GM23338 (cell line): ENCODE data around the gene PTN. TPM values are rescaled to one million over a fixed set of nuclear protein-coding genes. Genes with fewer than 3 reads are reported as not detected.

Source experiments
- ATAC-seq: fragments of 200-7000 bp; cut with Tn5 transposase; 3 replicates; pipeline ENCODE4 v1.9.1; 2020
- DNase-seq: peaks from one replicate; pipeline ENCODE4 v3.0.0-alpha.2; 2015; ENCODE audit warnings: low spot score
- H2AFZ ChIP-seq: fragments of 200-600 bp; sonication (generic); 2 replicates; pipeline ENCODE4 v1.8.0; 2016; ENCODE audit warnings: antibody characterized with exemption, mild to moderate bottlenecking, moderate library complexity
- H3F3A ChIP-seq: fragments of 200-600 bp; sonication (generic); replicated peaks from 2 replicates; pipeline ENCODE4 v1.8.0; 2017; ENCODE audit warnings: antibody characterized with exemption, mixed run types, low read depth
- H3K27ac ChIP-seq: fragments of 200-600 bp; sonication (generic); 2 replicates; pipeline ENCODE4 v1.6.1; 2016; ENCODE audit warnings: low read depth
- H3K27me3 ChIP-seq: fragments of 200-600 bp; sonication (generic); 2 replicates; pipeline ENCODE4 v1.8.0; 2016; ENCODE audit warnings: mild to moderate bottlenecking, mixed run types, moderate library complexity; ENCODE audit not compliant: insufficient read depth
- H3K36me3 ChIP-seq: fragments of 200-600 bp; sonication (generic); 2 replicates; pipeline ENCODE4 v1.8.0; 2016; ENCODE audit warnings: mild to moderate bottlenecking; ENCODE audit not compliant: insufficient read depth
- H3K4me1 ChIP-seq: fragments of 200-600 bp; sonication (generic); 2 replicates; pipeline ENCODE4 v1.8.0; 2016; ENCODE audit warnings: mild to moderate bottlenecking, moderate library complexity; ENCODE audit not compliant: insufficient read depth
- H3K4me2 ChIP-seq: fragments of 200-600 bp; sonication (generic); 2 replicates; pipeline ENCODE4 v1.7.1; 2017; ENCODE audit warnings: mixed run types
- H3K4me3 ChIP-seq: fragments of 200-600 bp; sonication (generic); 2 replicates; pipeline ENCODE4 v1.6.1; 2016; ENCODE audit warnings: mixed run types
- H3K79me2 ChIP-seq: fragments of 200-600 bp; sonication (generic); replicated peaks from 2 replicates; pipeline ENCODE4 v1.8.0; 2017; ENCODE audit warnings: mild to moderate bottlenecking; ENCODE audit not compliant: insufficient read depth
- H3K9me2 ChIP-seq: fragments of 200-600 bp; sonication (generic); 2 replicates; pipeline ENCODE4 v1.8.0; 2017; ENCODE audit not compliant: insufficient read depth
- H4K20me1 ChIP-seq: fragments of 200-600 bp; sonication (generic); replicated peaks from 2 replicates; pipeline ENCODE4 v1.8.0; 2017; ENCODE audit warnings: mild to moderate bottlenecking; ENCODE audit not compliant: insufficient read depth
- H3K27ac Mint-ChIP-seq: 2 replicates; pipeline ENCODE4 v1.8.0; 2020; ENCODE audit warnings: inconsistent platforms, mild to moderate bottlenecking, moderate library complexity, mixed read lengths
- H3K27me3 Mint-ChIP-seq: 3 replicates; pipeline ENCODE4 v1.8.0; 2022; ENCODE audit warnings: low read depth, mild to moderate bottlenecking, moderate library complexity, mixed read lengths, inconsistent platforms; ENCODE audit not compliant: insufficient read depth, poor library complexity
- H3K36me3 Mint-ChIP-seq: 3 replicates; pipeline ENCODE4 v1.8.0; 2021; ENCODE audit warnings: low read depth, mild to moderate bottlenecking, inconsistent platforms, moderate library complexity, mixed read lengths
- H3K4me1 Mint-ChIP-seq: 3 replicates; pipeline ENCODE4 v1.8.0; 2020; ENCODE audit warnings: mild to moderate bottlenecking, inconsistent platforms, mixed read lengths
- H3K4me3 Mint-ChIP-seq: 3 replicates; pipeline ENCODE4 v1.8.0; 2021; ENCODE audit warnings: moderate library complexity, mild to moderate bottlenecking, inconsistent platforms, mixed read lengths
- H3K9me3 Mint-ChIP-seq: 3 replicates; pipeline ENCODE4 v1.8.0; 2020; ENCODE audit warnings: moderate library complexity, mild to moderate bottlenecking, inconsistent platforms, mixed read lengths
- CREB1 ChIP-seq: fragments of 250-450 bp; sonication (Bioruptor Pico); IDR thresholded peaks from 2 replicates; pipeline ENCODE4 v1.5.0; 2020; ENCODE audit warnings: low read depth, mild to moderate bottlenecking, moderate library complexity
- CTCF ChIP-seq, 2 experiments: fragments of 200-600 bp in 1 of 2; sonication (generic) in 1 of 2; conservative IDR thresholded peaks; 2 replicates each; pipeline versions ENCODE4 v1.5.1 to v1.6.1; 2016 to 2017; ENCODE audit warnings: antibody characterized with exemption in 2 of 2, low read depth in 2 of 2, mild to moderate bottlenecking in 2 of 2, moderate library complexity in 1 of 2
- ETS1 ChIP-seq: IDR thresholded peaks from 2 replicates; pipeline ENCODE4 v1.6.1; 2016; ENCODE audit warnings: antibody characterized with exemption
- EZH2 ChIP-seq: fragments of 200-600 bp; sonication (generic); IDR thresholded peaks from one replicate; pipeline ENCODE4 v1.8.0; 2017; ENCODE audit warnings: antibody characterized with exemption, mild to moderate bottlenecking, low read depth; ENCODE audit not compliant: unreplicated experiment
- EZH2phosphoT487 ChIP-seq: fragments of 200-600 bp; sonication (generic); IDR thresholded peaks from one replicate; pipeline ENCODE4 v1.8.1; 2018; ENCODE audit warnings: antibody characterized with exemption; ENCODE audit not compliant: unreplicated experiment
- JUNB ChIP-seq: IDR thresholded peaks from one replicate; pipeline ENCODE4 v1.6.1; 2016; ENCODE audit warnings: antibody characterized with exemption; ENCODE audit not compliant: unreplicated experiment
- NANOG ChIP-seq: IDR thresholded peaks from 2 replicates; pipeline ENCODE4 v1.6.1; 2016; ENCODE audit warnings: antibody characterized with exemption, borderline replicate concordance
- POLR2AphosphoS5 ChIP-seq: IDR thresholded peaks from 2 replicates; pipeline ENCODE4 v1.6.1; 2016; ENCODE audit warnings: antibody characterized with exemption, low read depth
- REST ChIP-seq: IDR thresholded peaks from one replicate; pipeline ENCODE4 v1.6.1; 2018; ENCODE audit warnings: antibody characterized with exemption; ENCODE audit not compliant: unreplicated experiment
- STAT1 ChIP-seq: IDR thresholded peaks from one replicate; pipeline ENCODE4 v1.6.1; 2016; ENCODE audit warnings: antibody characterized with exemption; ENCODE audit not compliant: unreplicated experiment
- ZNF114 ChIP-seq: fragments of 250-450 bp; sonication (Bioruptor Pico); IDR thresholded peaks from 2 replicates; pipeline ENCODE4 v1.5.0; 2020; ENCODE audit warnings: mild to moderate bottlenecking, moderate library complexity
- ZNF331 ChIP-seq: fragments of 250-450 bp; sonication (Bioruptor Pico); IDR thresholded peaks from 2 replicates; pipeline ENCODE4 v1.5.0; 2020; ENCODE audit warnings: low read depth, mild to moderate bottlenecking, moderate library complexity
- ZNF462 ChIP-seq: fragments of 250-450 bp; sonication (Bioruptor Pico); IDR thresholded peaks from 2 replicates; pipeline ENCODE4 v1.5.0; 2020; ENCODE audit warnings: mild to moderate bottlenecking, moderate library complexity
- polyA plus RNA-seq: library from polyadenylated mRNA; unstranded; fragments of >200 nt; fragmentation: Nextera tagmentation; extraction: Ambion mirVana; gene quantifications from 2 replicates; pipeline ENCODE4 v1.2.1, GENCODE V29; 2016
- total RNA-seq: library from RNA; depleted of rRNA; stranded (reverse); fragments of >200 nt; shearing (Covaris generic); gene quantifications from 2 replicates; pipeline ENCODE4 v1.2.3, GENCODE V29; 2014

PTN gene
- total and polyA plus RNA-seq, 2 experiments from 2014 or later = 20.1 to 39.4 TPM

- TF ChIP-seq CTCF (conservative IDR thresholded peaks at IDR 0.05; ENCODE audit: low read depth in 2 of 2) (no peak), STAT1 (no peak), REST (no peak), ZNF331 (CRISPR knock-in tag) (no peak), NANOG (no peak), ETS1 (no peak), EZH2 (no peak), ZNF462 (no peak), CREB1 (no peak), EZH2phosphoT487 (no peak), ZNF114 (no peak), POLR2AphosphoS5 (no peak), JUNB (no peak)
- H3K9me3 Mint-ChIP-seq = no peaks in the 10 kb centered on the region
- H3K36me3 ChIP-seq = no peaks in the 10 kb centered on the region
- no peaks in the 10 kb centered on the region for H3K36me3 Mint-ChIP-seq
- H3F3A ChIP-seq = no peaks in the 10 kb centered on the region
- 0 out of 2 replicates have a peak, but pooled peaks cover 4% of the 10 kb centered on the region for H3K9me2 ChIP-seq
- no peak overlapping the region for H3K4me3 ChIP-seq
- no peak overlapping the region for H3K27ac ChIP-seq
- no peaks in the 10 kb centered on the region for H3K27me3 ChIP-seq
- H4K20me1 ChIP-seq = no peaks in the 10 kb centered on the region
- H3K4me2 ChIP-seq = no peak overlapping the region
- no peak for ATAC-seq
- no peaks in the 10 kb centered on the region for H3K27me3 Mint-ChIP-seq
- no peaks in the 10 kb centered on the region for H3K4me1 ChIP-seq
- no peak overlapping the region for H2AFZ ChIP-seq
- DNase-seq = no peak
- no peak overlapping the region for H3K4me3 Mint-ChIP-seq
- peaks cover 32% of the 10 kb centered on the region for H3K4me1 Mint-ChIP-seq
- H3K79me2 ChIP-seq = no peaks in the 10 kb centered on the region
- no peak overlapping the region for H3K27ac Mint-ChIP-seq
Observed at GRCh38 chr7:137298464-137298794, 45.1 kb downstream of the PTN start.
